ENCODE results near the gene TBX10.
A peak's percentile ranks its signal among the peaks of the same experiment; 100 is the strongest.
"Not testable (repeated sequence)": the region's sequence is repeated elsewhere in the genome, so short reads cannot be mapped to it uniquely, and the experiment has no call there.

Gene TBX10

DNA sequence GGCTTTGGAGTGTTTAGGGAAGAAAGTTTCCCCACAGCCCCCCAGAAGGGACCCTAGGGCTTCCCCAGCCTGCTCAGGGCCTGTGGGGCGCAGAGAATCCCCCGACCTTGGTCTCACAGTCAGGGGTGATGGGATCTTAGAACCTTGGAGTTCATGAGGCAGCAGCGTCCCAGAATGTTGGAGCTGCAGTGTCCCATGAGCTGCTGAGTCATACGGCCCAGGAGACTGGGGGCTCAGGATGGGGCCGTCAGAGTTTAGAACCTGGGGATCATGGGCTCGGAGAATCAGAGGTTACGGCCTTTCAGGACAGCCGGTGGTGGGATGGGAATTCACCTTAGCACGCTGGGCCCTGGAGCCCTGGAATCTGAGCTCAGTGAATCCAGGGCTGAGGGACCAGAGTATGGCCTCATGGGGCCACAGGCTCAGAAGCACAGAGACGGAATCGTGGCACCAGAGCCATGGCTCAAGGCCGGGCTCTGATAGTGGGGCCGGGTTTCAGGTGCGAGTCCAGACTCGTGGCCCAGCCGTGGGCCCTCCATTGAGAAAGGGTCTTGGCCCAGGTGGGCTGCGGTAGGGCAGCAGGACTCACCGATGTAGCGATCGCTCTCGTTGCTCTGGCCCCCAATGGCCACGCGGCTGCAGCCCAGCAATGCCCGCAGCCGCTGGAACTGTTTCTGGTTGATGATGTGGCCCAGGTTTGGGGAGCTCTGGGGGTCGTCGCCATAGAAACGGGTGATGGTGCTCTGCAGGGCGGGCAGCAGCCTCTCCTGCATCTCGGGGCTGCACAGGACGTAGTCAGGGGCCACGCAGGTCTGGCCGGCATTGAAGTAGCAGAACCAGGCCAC is 25.4 kb upstream of the TBX10 start:
- no peak for DNase-seq (ENCODE audit: insufficient read length, low spot score)
- no peak for TF ChIP-seq TAF1 (IDR thresholded peaks at IDR 0.05; ENCODE audit: low read depth, low read length)
- TF ChIP-seq POLR2AphosphoS5 (IDR thresholded peaks at IDR 0.05; ENCODE audit: low read depth, low read length) = no peak
- no peak for TF ChIP-seq POLR2A (IDR thresholded peaks at IDR 0.05; ENCODE audit: low read depth, low read length)
- TF ChIP-seq SPI1 (IDR thresholded peaks at IDR 0.05; ENCODE audit: low read depth, low read length) = no peak
- no peak for TF ChIP-seq POU2F2 (IDR thresholded peaks at IDR 0.05; ENCODE audit: low read depth, low read length)
- TF ChIP-seq PAX5 (IDR thresholded peaks at IDR 0.05; ENCODE audit: insufficient read depth, low read length, severe bottlenecking) = no peak
- no peak for FAIRE-seq

DNA sequence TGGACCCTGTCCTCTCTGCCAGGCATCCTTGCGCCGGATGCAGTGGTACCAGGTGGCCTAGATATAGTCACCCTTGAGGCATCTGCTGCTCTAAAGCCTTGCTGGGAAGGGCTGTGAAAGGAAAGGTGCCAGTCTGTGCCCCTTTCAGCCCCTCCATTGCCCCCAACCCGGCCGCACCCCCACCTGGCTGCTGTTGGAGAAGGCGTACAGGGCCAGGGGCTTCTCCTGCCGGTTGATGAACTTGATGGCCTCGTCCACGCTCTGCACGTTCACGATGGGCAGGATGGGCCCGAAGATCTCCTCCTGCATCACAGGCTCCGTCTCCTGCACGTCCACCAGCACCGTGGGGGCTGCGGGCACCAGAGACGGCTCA is 24.6 kb upstream of the TBX10 start:
- FAIRE-seq = no peak
- no peak for TF ChIP-seq POLR2AphosphoS5 (IDR thresholded peaks at IDR 0.05; ENCODE audit: low read depth, low read length)
- TF ChIP-seq SPI1 (IDR thresholded peaks at IDR 0.05; ENCODE audit: low read depth, low read length) = no peak
- TF ChIP-seq TAF1 (IDR thresholded peaks at IDR 0.05; ENCODE audit: low read depth, low read length) = no peak
- TF ChIP-seq POLR2A (IDR thresholded peaks at IDR 0.05; ENCODE audit: low read depth, low read length) = no peak
- no peak for TF ChIP-seq PAX5 (IDR thresholded peaks at IDR 0.05; ENCODE audit: insufficient read depth, low read length, severe bottlenecking)
- no peak for TF ChIP-seq POU2F2 (IDR thresholded peaks at IDR 0.05; ENCODE audit: low read depth, low read length)
- DNase-seq (ENCODE audit: insufficient read length, low spot score) = no peak

DNA sequence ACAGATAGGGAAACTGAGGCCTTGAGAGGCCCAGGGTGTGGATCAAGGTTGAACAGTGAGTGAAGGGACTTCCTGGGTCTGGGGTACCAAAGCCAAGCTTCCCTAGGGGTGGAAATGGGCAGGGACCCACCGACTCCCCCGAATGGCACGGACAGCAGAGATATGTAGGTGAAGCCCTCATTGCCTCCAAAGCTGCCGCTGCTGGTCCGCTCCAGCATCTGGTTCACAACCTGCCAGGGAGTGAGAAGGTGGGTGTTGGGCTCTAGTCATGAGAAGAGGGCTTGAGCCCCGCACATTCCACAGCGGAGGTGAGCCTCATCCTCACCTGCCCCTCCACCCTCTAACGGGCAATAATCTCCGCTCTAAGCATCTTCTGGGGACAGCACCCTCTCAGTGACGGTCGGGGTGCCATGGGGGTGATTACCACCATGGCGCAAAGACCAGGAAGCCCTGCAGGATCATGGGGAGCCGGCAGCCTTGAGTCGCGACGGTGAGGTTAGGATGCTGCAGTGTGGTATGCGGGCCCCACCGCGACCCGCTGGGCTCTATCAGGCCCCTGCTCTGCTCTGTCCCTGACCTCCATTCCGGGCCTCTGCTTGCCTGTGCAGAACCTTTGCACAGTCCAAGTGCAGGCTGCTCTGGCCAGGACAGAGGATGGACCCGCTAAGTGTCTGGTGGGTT is 24.1 kb upstream of the TBX10 start:
- FAIRE-seq (no peak), DNase-seq (ENCODE audit: insufficient read length, low spot score) (no peak)
- TF ChIP-seq TAF1 (IDR thresholded peaks at IDR 0.05; ENCODE audit: low read depth, low read length) = no peak
- TF ChIP-seq POLR2A (IDR thresholded peaks at IDR 0.05; ENCODE audit: low read depth, low read length) = no peak
- no peak for TF ChIP-seq POLR2AphosphoS5 (IDR thresholded peaks at IDR 0.05; ENCODE audit: low read depth, low read length)
- TF ChIP-seq PAX5 (IDR thresholded peaks at IDR 0.05; ENCODE audit: insufficient read depth, low read length, severe bottlenecking) = no peak
- TF ChIP-seq POU2F2 (IDR thresholded peaks at IDR 0.05; ENCODE audit: low read depth, low read length) = no peak
- TF ChIP-seq SPI1 (IDR thresholded peaks at IDR 0.05; ENCODE audit: low read depth, low read length) = no peak

DNA sequence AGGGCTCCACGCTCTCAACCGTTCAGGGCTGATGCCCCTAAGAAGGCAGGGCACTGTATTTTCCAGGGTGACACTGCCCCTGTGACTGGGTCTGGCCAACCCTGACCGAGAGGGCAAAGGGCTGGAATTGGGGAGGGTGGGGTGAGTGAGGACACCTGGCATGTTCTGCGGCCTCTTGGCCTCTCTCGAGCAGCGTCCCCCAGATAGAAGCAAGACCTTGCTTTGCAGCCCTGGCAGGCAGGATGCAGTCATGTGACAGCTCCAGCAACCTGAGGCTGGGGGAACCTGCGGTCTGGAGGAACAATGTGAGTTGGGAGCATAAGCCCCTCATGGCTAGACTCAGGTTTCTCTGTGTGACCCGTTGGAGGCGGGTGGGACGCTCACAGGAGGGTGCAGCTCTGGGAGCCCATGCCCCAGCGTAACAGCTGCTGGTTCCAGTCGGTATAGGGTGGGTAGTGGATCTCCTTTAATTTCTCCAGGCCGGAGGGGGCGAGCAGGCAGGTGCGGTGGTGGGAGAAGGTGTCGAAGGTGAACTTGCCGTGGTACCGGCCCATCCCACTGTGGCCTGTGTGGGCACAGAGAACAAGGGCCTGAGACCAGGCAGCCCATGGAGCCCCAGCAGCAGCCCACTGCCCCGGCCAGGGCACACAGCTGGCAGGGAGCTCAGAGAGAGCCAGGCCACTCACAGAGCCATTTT is 23.4 kb upstream of the TBX10 start:
- TF ChIP-seq TAF1 (IDR thresholded peaks at IDR 0.05; ENCODE audit: low read depth, low read length) = no peak
- TF ChIP-seq POLR2A (IDR thresholded peaks at IDR 0.05; ENCODE audit: low read depth, low read length) = no peak
- TF ChIP-seq POU2F2 (IDR thresholded peaks at IDR 0.05; ENCODE audit: low read depth, low read length) = no peak
- TF ChIP-seq SPI1 (IDR thresholded peaks at IDR 0.05; ENCODE audit: low read depth, low read length) = no peak
- no peak for TF ChIP-seq PAX5 (IDR thresholded peaks at IDR 0.05; ENCODE audit: insufficient read depth, low read length, severe bottlenecking)
- no peak for TF ChIP-seq POLR2AphosphoS5 (IDR thresholded peaks at IDR 0.05; ENCODE audit: low read depth, low read length)
- FAIRE-seq (no peak), DNase-seq (ENCODE audit: insufficient read length, low spot score) (no peak)

DNA sequence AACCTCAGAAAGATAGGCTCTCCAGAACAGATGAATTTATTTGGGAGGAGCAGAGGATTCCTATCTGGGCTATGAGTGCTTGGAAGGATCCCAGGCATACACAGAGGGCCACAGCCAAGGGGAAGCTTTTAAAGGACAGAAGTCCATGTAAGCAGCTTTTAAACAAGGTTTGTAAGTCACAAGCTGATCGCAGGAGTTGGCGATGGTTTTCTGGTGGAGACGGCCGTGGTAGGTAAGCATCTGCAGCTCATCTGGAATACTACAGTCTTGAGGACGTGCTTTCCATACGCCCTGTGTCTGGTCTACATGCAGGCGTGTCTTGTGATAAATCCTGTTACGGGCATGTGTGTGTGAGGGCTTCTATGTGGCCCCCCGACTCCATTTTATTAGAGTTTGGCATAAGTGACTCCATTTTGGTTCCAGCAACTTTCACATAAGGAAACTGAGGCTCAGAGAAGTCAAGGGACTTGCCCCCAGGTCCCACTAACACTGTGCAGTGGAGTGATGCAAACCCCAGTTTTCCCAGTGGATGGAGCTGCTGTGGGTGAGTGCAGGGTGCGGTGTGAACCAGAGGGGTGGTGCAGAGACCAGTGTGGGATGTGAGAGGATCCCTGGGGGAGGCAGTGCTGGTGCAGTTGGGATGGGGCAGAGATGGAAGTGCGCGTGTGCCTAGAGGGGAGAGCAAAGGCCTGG is 22.7 kb upstream of the TBX10 start:
- no peak for TF ChIP-seq POLR2A (IDR thresholded peaks at IDR 0.05; ENCODE audit: low read depth, low read length)
- no peak for TF ChIP-seq PAX5 (IDR thresholded peaks at IDR 0.05; ENCODE audit: insufficient read depth, low read length, severe bottlenecking)
- TF ChIP-seq TAF1 (IDR thresholded peaks at IDR 0.05; ENCODE audit: low read depth, low read length) = no peak
- no peak for DNase-seq (ENCODE audit: insufficient read length, low spot score)
- no peak for FAIRE-seq

DNA sequence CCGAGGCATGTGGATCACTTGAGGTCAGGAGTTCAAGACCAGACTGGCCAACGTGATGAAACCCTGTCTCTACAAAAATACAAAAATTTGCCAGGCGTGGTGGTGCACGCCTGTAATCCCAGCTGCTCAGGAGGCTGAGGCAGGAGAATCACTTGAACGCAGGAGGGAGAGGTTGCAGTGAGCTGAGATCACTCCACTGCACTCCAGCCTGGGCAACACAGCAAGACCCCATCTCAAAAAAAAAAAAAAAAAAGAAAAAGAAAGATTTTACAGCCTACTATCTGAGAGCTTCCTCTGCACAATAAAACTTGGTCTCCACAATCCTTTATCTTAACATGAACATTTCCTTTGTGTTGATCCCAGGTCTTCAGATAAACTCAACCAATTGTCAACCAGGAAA is 21.2 kb upstream of the TBX10 start:
- DNase-seq (ENCODE audit: insufficient read length, low spot score); FAIRE-seq: not testable (repeated sequence)

DNA sequence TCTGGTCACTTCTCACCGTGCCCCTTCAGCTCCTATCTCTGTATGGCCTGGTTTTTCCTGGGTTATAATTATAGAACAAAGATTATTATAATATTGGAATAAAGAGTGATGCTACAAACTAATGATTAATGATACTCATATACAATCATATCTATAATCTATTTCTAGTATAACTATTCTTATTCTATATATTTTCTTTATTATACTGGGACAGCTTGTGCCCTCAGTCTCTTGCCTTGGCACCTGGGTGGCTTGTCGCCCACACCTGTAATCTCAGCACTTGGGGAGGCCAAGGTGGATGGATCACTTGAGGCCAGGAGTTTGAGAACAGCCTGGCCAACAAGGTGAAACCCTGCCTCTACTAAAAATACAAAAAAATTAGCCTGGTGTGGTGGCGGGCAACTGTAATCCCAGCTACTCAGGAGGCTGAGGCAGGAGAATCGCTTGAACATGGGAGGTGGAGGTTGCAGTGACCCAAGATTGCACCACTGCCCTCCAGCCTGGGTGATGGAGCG is 20.1 kb upstream of the TBX10 start:
- FAIRE-seq; DNase-seq (ENCODE audit: insufficient read length, low spot score): not testable (repeated sequence)

DNA sequence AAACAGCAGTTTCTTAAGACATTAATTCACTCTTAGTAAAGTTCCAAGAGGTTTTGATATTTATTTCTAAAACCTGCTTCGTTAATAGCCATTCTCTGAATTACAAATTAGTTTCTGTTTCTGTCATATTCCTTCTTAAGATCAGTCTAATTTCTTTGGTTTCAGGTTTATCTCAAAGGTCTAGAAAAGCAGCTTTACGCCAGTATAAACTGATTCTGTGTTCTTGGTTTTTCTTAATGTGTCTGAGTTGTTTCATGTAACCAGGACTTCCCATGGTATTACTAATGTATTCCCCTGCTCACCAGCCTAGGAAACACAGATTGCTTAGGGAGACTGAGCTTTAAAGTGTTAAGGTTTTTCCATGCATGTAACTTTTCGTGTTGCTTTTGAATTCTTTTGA is 17.7 kb upstream of the TBX10 start:
- TF ChIP-seq POLR2A (IDR thresholded peaks at IDR 0.05; ENCODE audit: low read depth, low read length) (no peak), PAX5 (IDR thresholded peaks at IDR 0.05; ENCODE audit: insufficient read depth, low read length, severe bottlenecking) (no peak), POLR2AphosphoS5 (IDR thresholded peaks at IDR 0.05; ENCODE audit: low read depth, low read length) (no peak), POU2F2 (IDR thresholded peaks at IDR 0.05; ENCODE audit: low read depth, low read length) (no peak), SPI1 (IDR thresholded peaks at IDR 0.05; ENCODE audit: low read depth, low read length) (no peak), TAF1 (IDR thresholded peaks at IDR 0.05; ENCODE audit: low read depth, low read length) (no peak)
- DNase-seq (ENCODE audit: insufficient read length, low spot score) (no peak), FAIRE-seq (no peak)

DNA sequence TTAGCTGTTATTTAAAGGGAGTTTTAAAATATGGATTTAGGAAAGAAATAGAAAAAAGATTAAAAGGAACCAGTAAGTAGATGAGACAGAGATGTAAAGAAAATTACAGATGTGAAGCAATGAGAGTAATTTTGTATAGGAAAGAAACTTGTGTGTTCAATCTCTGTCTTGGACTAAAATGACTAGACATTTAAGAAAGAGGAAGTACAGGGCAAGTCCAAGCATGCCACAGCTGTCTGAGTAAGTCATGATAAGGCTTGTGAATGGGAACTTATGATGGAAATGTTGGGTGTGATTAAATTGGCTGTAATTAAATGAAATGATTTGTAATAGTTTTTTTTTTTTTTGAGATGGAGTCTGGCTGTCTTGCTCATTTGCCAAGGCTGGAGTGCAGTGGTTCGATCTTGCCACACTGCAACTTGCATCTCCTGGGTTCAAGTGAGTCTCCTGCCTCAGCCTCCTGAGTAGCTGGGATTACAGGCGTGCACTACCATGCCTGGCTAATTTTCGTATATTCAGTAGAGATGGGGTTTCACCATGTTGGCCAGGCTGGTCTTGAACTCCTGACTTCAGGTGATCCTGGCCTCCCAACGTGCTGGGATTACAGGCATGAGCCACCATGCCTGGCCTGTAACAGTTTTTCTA is 16.8 kb upstream of the TBX10 start:
- TF ChIP-seq SPI1 (IDR thresholded peaks at IDR 0.05; ENCODE audit: low read depth, low read length) (peak; percentile 88), TAF1 (IDR thresholded peaks at IDR 0.05; ENCODE audit: low read depth, low read length) (no peak), POU2F2 (IDR thresholded peaks at IDR 0.05; ENCODE audit: low read depth, low read length) (no peak), POLR2AphosphoS5 (IDR thresholded peaks at IDR 0.05; ENCODE audit: low read depth, low read length) (no peak)
- peak; percentile 45 for FAIRE-seq

More for the DNA sequence above, 16.8 kb upstream of the TBX10 start:
- DNase-seq (ENCODE audit: insufficient read length, low spot score) = no peak

Measured in GM12891 (cell line).